Mammary epithelial cell (primary cell): Measurements from ENCODE around the gene ANKRD33B.

ENCODE experiments used
- EZH2 ChIP-seq: IDR thresholded peaks from 2 replicates; pipeline ENCODE4 v1.6.1; 2012; ENCODE audit warnings: low read length, inconsistent platforms, borderline replicate concordance
- TF ChIP-seq, protein P1 (sequence below), 2 donors: IDR thresholded peaks in 1 of 2; conservative IDR thresholded peaks in 1 of 2; 2 replicates each; pipeline ENCODE4 v1.5.1; 2011 to 2012; ENCODE audit warnings: inconsistent platforms in 2 of 2, low read length in 2 of 2, mild to moderate bottlenecking in 2 of 2, control low read depth in 1 of 2, low read depth in 1 of 2; ENCODE audit not compliant: insufficient read depth in 1 of 2; ENCODE audit errors: extremely low read depth in 1 of 2

DNA sequence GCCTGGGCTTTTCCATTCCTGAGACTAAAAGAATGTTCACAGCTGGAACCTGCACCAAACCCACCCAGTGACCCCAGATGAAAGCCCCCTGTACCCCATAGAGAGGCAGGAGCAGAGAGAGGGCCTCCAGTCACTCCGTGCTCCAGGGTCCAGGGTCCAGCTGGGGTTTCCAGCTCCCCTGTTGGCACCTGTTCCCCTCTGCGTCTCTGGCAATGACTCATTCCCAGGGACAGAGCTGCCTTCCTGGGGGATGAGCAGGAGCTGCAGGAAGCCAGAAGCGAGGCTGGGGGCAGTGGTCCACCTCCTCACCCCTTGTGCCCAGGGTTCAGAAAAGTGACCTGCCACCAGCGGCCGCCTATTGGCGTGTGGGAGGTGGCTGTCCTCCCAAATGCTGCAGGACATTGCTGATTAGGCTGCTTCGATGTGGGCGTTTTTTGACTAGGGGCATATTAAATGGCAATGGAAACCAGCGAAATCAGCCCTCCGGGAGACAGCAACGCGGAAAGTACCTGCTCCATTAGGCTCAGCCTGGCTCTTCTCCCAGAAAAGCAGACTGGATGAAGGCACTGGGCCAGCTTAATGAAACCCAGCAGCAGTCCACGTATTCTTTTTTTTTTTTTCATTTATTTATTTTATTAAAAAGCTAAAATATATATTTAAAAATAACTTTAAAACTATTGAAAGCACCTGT lies 99.8 kb downstream of the ANKRD33B start:
- TF ChIP-seq, protein P1, sequence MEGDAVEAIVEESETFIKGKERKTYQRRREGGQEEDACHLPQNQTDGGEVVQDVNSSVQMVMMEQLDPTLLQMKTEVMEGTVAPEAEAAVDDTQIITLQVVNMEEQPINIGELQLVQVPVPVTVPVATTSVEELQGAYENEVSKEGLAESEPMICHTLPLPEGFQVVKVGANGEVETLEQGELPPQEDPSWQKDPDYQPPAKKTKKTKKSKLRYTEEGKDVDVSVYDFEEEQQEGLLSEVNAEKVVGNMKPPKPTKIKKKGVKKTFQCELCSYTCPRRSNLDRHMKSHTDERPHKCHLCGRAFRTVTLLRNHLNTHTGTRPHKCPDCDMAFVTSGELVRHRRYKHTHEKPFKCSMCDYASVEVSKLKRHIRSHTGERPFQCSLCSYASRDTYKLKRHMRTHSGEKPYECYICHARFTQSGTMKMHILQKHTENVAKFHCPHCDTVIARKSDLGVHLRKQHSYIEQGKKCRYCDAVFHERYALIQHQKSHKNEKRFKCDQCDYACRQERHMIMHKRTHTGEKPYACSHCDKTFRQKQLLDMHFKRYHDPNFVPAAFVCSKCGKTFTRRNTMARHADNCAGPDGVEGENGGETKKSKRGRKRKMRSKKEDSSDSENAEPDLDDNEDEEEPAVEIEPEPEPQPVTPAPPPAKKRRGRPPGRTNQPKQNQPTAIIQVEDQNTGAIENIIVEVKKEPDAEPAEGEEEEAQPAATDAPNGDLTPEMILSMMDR (conservative IDR thresholded peaks at IDR 0.05 in 1 of 2, IDR thresholded peaks at IDR 0.05 in 1 of 2; ENCODE audit: extremely low read depth in 1 of 2, insufficient read depth in 1 of 2, low read depth in 1 of 2, low read length in 2 of 2), result no peak
- TF ChIP-seq EZH2, result no peak
